ENCODE results near the gene MCTP1.

MCTP1 gene

DNA sequence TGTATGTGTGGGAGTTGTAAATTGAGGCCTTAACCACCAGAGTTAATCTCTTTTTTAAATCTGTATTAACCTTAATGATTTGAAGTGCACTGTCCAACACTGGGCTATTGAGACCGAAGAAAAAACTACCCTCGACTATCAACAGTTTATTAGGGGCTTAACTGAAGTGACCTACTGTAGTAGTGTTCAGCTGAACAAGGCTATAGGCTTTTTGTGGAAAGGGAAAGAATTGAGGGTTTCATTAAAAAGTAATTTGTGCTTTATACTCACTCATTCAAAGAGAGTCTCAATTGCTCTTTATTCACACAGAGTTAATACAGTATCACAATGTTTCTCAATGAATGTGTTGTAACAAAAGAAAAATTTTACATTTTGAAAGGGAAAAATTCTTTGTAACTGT, 399.0 kb downstream of the MCTP1 start:
- Histone ChIP-seq H3K27ac (no peak overlapping the region), H3K4me2 (ENCODE audit: low read length) (no peak overlapping the region), H3K4me1 (no peaks in the 10 kb centered on the region), H3K9ac (no peak overlapping the region), H3K4me3 (ENCODE audit: low read depth, low read length) (no peak overlapping the region), H3K79me2 (no peaks in the 10 kb centered on the region), H3K36me3 (ENCODE audit: control insufficient read depth, insufficient read depth, low read length) (no peaks in the 10 kb centered on the region), H3K9me3 (ENCODE audit: control insufficient read depth, low read length) (no peaks in the 10 kb centered on the region), H2AFZ (no peak overlapping the region), H3K27me3 (ENCODE audit: control insufficient read depth, insufficient read depth, low read length) (no peaks in the 10 kb centered on the region)
- TF ChIP-seq, protein P1, sequence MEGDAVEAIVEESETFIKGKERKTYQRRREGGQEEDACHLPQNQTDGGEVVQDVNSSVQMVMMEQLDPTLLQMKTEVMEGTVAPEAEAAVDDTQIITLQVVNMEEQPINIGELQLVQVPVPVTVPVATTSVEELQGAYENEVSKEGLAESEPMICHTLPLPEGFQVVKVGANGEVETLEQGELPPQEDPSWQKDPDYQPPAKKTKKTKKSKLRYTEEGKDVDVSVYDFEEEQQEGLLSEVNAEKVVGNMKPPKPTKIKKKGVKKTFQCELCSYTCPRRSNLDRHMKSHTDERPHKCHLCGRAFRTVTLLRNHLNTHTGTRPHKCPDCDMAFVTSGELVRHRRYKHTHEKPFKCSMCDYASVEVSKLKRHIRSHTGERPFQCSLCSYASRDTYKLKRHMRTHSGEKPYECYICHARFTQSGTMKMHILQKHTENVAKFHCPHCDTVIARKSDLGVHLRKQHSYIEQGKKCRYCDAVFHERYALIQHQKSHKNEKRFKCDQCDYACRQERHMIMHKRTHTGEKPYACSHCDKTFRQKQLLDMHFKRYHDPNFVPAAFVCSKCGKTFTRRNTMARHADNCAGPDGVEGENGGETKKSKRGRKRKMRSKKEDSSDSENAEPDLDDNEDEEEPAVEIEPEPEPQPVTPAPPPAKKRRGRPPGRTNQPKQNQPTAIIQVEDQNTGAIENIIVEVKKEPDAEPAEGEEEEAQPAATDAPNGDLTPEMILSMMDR (IDR thresholded peaks at IDR 0.05), result no peak

DNA sequence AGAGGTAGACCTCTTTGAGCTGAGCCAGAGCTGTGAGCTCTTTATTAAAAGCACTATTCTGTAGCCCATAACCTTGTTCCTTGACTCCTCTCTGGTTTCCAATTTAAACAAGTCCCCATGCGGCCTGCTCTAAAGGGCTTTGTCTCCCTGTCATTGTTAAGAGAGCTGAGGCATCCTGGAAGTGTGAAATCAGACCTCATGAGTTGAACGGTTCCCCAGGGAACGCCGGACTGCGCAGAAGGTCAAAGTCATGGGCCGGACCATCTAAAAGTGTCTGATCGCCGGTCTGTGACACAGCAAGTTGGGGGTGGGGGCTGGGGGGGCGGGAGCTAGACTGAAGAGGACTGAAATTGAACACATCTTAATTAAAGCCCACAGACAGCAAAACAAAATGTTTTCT, 400.6 kb downstream of the MCTP1 start:
- TF ChIP-seq, protein P1 (IDR thresholded peaks at IDR 0.05), result no peak
- H3K36me3 ChIP-seq (ENCODE audit: control insufficient read depth, insufficient read depth, low read length), result no peaks in the 10 kb centered on the region
- no peak overlapping the region for H3K4me3 ChIP-seq (ENCODE audit: low read depth, low read length)
- no peaks in the 10 kb centered on the region for H3K4me1 ChIP-seq
- no peaks in the 10 kb centered on the region for H3K79me2 ChIP-seq
- H3K27me3 ChIP-seq (ENCODE audit: control insufficient read depth, insufficient read depth, low read length), result no peaks in the 10 kb centered on the region
- no peak overlapping the region for H3K4me2 ChIP-seq (ENCODE audit: low read length)
- H3K27ac ChIP-seq, result no peak overlapping the region
- H3K9ac ChIP-seq, result no peak overlapping the region
- no peaks in the 10 kb centered on the region for H3K9me3 ChIP-seq (ENCODE audit: control insufficient read depth, low read length)
- no peak overlapping the region for H2AFZ ChIP-seq

DNA sequence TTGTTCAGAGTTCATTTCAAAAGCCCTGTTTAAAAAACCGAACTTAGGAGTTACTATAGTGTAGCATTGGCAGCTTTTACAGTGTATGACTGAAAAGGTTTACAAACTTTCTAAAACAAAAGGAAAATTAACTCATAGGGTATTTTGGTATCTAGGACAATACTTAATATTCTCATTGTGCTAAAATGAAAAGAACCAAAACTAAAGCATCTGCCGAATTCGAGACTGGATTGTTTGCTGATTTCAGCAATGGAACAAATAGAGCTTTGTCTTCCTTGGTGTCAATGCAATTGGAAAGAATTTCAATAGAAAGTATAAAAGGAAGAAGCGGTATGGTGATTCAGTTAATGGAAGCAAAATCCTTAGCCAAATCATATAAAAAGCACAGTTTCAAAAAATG, 412.4 kb downstream of the MCTP1 start:
- Histone ChIP-seq H3K79me2 (no peaks in the 10 kb centered on the region), H3K36me3 (ENCODE audit: control insufficient read depth, insufficient read depth, low read length) (no peaks in the 10 kb centered on the region), H2AFZ (no peak overlapping the region), H3K4me1 (no peaks in the 10 kb centered on the region), H3K4me2 (ENCODE audit: low read length) (no peak overlapping the region), H3K9ac (no peak overlapping the region), H3K4me3 (ENCODE audit: low read depth, low read length) (no peak overlapping the region), H3K9me3 (ENCODE audit: control insufficient read depth, low read length) (no peaks in the 10 kb centered on the region), H3K27me3 (ENCODE audit: control insufficient read depth, insufficient read depth, low read length) (no peaks in the 10 kb centered on the region), H3K27ac (no peak overlapping the region)
- TF ChIP-seq, protein P1 (IDR thresholded peaks at IDR 0.05), result no peak

DNA sequence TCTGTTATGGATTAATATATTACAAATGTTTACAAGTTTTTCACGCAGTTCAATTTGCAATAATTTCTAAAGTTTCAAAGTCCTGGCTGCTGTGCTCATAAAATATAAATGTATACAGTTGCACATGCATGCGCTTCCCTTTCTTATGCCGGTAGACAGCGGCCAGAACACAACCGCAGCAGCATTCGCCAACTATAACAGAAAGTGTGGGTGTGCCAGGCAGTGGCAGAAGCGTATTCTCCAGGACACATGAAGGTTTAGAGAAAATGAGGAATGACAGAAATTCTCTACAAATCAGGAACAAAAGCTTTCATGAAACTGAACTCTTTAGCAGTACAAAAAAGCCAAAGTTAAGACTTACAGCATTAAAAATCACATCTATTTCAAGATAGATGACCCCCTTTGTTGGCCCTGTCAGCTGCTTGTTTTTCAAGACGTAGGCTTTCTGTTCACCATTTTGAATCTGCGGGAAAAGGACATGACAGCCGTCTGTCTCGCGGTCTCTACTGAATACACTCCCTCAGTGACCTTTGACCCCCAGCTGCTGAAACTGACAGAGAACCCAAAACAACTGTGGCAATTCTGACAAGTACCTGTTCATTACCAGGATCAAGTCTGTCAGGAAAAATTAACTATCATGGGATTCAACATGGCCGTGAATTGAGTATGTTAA, 414.2 kb downstream of the MCTP1 start:
- no peak overlapping the region for H2AFZ ChIP-seq
- H3K79me2 ChIP-seq, result no peaks in the 10 kb centered on the region
- no peaks in the 10 kb centered on the region for H3K27me3 ChIP-seq (ENCODE audit: control insufficient read depth, insufficient read depth, low read length)
- no peaks in the 10 kb centered on the region for H3K9me3 ChIP-seq (ENCODE audit: control insufficient read depth, low read length)
- TF ChIP-seq, protein P1 (IDR thresholded peaks at IDR 0.05), result no peak
- no peak overlapping the region for H3K4me3 ChIP-seq (ENCODE audit: low read depth, low read length)
- no peak overlapping the region for H3K4me2 ChIP-seq (ENCODE audit: low read length)
- no peaks in the 10 kb centered on the region for H3K4me1 ChIP-seq
- H3K36me3 ChIP-seq (ENCODE audit: control insufficient read depth, insufficient read depth, low read length), result no peaks in the 10 kb centered on the region
- no peak overlapping the region for H3K27ac ChIP-seq
- no peak overlapping the region for H3K9ac ChIP-seq

DNA sequence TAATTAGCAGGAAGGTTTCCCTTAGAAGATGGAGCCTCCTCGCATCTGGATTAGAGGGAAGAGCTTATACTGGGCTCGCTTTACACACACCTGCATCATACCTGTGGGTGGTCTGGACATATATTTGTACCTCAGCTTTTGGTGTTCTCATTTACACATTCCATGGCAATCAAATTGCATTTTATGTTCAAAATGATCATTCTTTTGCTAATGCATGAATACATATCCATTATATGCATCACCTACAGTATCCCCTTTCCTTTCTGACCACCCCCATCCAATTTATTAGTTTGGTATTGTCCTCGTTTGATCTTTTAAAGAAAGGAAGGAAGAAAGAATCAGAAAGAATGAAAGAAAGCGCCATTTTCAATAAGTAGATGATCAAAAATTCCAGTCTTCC, 415.0 kb downstream of the MCTP1 start:
- Histone ChIP-seq H3K9ac (no peak overlapping the region), H3K27ac (no peak overlapping the region)
- TF ChIP-seq, protein P1 (IDR thresholded peaks at IDR 0.05), result no peak

More for the DNA sequence above, 415.0 kb downstream of the MCTP1 start:
- H3K79me2 ChIP-seq, result no peaks in the 10 kb centered on the region
- H3K27me3 ChIP-seq (ENCODE audit: control insufficient read depth, insufficient read depth, low read length), result no peaks in the 10 kb centered on the region
- no peak overlapping the region for H3K4me3 ChIP-seq (ENCODE audit: low read depth, low read length)
- H2AFZ ChIP-seq, result no peak overlapping the region
- H3K4me1 ChIP-seq, result no peaks in the 10 kb centered on the region
- H3K4me2 ChIP-seq (ENCODE audit: low read length), result no peak overlapping the region
- H3K9me3 ChIP-seq (ENCODE audit: control insufficient read depth, low read length), result no peaks in the 10 kb centered on the region
- no peaks in the 10 kb centered on the region for H3K36me3 ChIP-seq (ENCODE audit: control insufficient read depth, insufficient read depth, low read length)

Data from parathyroid adenoma (tissue), 2 donors.